Fibroblast of peridontal ligament (primary cell): ENCODE measurements around the gene FBLN1.

Source experiments
- DNase-seq: peaks from one replicate; pipeline ENCODE4 v3.0.0-alpha.2; 2010; ENCODE audit errors: extremely low read depth

FBLN1 gene

DNA sequence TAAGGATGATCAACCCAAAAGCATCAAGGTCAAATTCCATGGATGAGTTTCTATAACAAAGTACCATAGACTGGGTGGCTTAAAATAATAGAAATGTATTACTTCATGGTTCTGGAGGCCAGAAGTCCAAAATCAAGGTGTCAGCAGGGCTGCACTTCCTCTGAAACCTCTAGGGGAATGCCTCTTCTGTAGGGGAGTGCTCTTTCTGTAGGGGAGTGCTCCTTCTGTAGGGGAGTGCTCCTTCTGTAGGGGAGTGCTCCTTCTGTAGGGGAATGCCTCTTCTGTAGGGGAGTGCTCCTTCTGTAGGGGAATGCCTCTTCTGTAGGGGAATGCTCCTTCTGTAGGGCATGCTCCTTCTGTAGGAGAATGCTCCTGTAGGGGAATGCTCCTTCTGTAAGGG is 65.5 kb downstream of the FBLN1 start:
- DNase-seq: no peak

- no peak for DNase-seq
Measured at GRCh38 chr22:45571089-45571488, 68.4 kb downstream of the FBLN1 start.

DNA sequence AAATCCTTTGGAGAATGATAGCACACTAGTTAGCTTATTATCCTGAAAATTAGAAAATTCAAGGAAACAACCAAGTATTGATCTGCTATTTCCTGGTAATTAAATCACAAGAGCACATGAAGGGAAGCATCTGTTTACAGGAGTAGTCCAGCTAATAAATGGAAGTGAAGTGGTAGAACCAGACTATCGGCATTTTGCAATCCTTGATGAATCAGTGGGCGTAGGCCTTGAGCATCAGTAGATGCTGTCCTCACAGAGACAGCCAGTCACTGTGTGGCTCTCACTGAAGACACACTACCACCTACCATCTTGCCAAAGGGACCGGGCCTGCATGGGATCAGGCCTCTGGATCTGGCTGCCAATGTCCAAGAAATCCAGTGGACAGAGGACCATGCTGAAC is 69.8 kb downstream of the FBLN1 start:
- DNase-seq: no peak

DNA sequence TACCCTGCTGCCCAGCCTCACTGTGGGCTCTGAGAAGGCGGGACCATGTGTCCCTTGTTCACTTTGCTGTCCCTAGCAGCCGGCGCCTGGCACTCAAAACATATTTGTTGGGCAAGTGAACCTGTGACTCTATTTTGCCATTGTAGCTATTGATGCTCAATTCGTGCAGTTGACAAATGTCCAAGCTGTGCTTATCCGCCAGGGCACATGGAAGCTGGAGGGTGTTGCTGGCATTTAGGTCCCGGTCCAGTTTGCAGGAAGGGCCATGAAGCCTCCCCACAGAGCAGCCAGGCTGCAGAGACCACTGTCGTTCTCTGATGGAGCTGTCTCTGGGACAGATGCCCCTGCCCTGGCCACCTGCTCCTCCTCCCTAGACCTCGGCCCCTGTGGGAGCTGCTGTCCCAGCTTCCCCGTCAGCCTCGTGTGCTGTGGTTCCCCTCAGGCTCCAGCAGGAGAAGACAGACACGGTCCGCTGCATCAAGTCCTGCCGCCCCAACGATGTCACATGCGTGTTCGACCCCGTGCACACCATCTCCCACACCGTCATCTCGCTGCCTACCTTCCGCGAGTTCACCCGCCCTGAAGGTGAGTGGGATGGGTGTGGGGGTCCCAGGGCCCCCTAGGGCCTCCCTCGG is 71.5 kb downstream of the FBLN1 start:
- DNase-seq: no peak

- no peak for DNase-seq
Measured at GRCh38 chr22:45575173-45575572, 72.5 kb downstream of the FBLN1 start.

- DNase-seq: no peak
Measured at GRCh38 chr22:45575607-45576272, 73.1 kb downstream of the FBLN1 start.

DNA sequence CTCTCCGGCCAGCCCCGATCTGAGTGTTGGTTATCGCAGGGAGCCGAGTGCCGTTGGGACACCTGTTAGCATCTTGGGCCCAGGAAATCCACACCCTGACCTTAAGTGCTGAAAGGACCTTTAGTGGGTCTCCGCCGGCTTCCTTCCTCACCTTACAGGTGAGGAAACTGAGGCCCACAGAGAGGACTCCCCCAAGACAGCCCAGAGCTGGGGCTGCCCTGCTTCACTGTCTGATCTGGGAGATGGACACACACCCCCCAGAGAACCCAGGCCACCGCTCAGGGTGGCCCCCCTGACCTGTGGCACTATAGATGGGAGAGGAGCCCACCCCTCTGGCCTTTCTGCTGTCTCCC is 73.6 kb downstream of the FBLN1 start:
- no peak for DNase-seq

GRCh38 chr22:45576730-45577464 is 74.2 kb downstream of the FBLN1 start:
- no peak for DNase-seq

DNA sequence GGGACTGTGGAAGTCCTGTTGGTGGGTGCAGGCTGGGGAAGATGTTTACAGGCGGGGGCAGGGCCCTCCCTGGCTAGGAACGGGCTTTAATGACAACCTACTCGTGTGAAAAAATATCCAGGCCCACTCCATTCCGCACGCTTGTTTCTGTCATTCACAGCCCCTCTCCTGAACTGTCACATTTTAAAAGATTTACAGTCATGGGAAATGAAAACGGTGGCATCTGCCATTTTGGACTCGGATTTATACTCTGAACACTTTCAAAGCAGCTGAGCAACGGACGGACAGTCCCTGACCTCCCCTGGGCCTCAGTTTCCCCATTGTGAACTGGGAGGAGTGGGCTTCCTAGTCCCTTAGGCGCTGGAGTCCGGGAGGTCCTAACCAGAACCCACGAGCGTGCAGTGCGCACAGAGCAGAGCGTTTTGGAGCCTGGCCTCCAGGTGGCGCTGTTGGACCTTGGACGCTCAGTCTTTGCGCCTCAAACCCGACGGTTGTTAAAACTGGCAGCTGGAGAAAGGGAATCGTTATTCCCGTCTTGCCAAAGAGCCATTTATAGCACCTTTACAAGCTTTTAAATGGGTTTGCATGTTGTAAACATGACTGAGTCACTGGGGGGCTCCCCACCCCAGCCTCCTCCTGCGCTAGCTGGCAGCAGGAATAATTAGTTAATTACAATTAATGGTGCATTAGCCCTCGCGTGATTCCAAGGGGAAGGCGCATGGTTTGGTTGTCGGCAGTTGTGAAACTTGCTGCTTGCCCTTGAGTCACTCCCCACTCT is 75.3 kb downstream of the FBLN1 start:
- DNase-seq: peak; percentile 81

DNA sequence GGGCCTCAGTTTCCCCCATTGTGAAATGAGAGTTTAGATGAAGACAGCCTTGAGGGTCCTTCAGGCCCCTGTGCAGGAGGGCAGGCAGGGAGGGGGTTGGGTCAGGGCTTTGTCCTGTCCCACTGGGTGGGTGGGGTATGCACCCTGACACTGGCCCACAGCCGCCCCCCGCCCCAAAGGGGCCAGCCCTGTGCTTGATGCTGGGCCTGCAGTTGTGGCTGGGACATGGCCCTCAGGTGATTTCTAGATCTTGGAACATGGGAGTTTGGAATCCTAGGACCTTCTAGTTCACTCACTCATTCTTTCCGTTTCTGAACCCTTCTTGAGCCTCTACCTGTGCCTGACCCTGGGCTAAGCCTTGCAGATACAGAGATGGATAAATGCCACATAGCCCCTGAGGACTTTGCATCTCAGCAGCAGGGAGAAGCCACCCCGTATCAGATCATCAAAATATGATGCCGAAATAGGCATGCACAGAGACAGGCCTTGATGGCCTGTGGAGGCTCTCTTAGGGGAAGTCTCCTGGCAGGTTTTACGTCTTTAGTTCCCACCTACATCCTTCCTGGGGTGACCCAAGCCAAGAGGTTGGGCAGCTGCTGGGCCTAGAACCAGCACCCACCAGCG is 76.0 kb downstream of the FBLN1 start:
- no peak for DNase-seq

- DNase-seq: no peak
Measured at GRCh38 chr22:45579306-45579705, 76.6 kb downstream of the FBLN1 start.

DNA sequence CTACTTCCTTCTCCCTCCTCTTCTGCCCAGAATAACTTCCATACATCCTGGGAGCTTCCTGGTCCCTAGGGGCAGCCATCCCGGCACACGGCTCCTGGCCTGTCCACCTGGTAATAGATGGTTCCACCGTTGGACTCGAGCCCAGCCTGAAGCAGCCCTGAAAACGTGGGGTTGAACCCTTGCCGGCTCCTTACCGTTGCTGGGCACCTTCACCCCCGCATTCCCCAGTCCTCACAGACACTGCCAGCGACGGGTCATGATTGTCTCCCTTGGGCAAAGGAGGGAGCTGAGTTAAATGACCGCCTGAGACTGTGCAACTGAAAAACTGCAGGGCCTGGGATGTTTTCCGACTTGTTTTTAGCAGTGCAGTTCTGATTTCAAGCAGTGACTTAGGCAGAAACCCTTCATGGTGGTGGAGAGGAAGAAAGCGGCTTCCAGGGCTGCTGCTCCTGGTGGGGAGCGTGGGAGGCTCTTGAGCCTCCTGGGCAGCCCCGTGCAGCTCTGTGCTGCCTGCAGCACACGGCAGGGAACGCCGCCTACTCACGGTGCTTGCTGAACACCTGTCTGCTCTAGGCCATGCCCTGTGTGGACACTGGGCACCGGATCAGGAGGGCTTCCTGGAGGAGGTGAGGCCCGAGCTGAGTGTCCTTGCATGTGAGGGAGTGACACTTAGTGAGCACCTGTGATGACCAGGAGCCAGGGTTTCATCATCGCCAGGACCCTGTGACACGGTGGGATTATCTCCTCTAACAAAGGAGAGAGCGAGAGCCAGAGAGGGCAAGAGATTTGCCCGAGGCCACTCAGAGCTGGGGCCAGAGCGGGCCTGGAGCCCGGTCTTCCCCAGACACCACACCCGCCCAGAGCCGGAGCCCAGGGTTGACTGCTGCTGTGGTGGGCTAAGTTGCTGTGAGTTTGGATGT is 77.4 kb downstream of the FBLN1 start:
- no peak for DNase-seq

GRCh38 chr22:45580726-45581381 is 78.2 kb downstream of the FBLN1 start:
- DNase-seq: no peak

DNA sequence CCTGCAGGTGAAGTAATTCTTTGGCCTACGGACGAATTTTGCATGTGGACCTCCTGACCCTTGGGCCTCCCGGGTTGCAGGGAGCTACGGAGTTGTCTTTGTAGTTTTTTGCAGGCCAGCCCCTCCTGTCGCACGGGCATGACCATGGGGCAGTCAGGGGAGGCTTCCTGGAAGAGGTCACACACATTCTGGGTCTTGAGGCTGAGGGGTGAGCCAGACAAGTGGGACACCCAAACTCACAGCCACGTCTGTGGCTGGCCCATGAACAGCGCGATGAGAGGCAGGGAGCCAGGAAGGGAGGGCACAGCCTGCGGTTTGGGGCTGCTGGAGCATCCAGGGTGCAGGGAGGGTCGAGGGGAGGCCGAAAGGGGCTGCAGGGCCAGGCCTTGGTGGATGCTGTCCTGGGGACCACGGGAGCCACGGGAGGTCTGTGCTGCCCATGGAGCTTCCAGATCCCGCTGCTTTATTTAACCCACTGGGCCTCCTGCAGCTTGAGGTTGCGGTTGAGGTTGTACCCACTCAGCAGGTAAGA is 78.9 kb downstream of the FBLN1 start:
- DNase-seq: no peak

GRCh38 chr22:45582236-45582954 is 79.7 kb downstream of the FBLN1 start:
- no peak for DNase-seq

DNA sequence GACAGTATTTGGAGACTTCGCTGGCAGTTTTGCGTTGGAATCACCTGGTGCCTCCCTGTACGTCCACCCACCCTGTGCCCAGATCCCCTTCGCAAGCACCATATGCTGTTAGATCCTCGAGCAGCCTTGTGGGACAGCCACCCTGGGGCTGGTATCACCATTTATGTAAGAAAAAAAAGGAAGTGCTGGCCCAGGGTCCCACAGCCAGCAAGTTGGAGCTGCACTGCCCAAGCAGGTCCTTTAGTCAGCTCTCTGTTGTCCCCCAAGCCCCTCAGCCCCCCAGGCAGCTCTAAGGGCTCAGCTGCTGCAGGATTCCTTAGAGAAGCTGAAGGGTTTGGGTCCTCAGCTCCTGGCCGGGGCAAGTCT is 80.3 kb downstream of the FBLN1 start:
- no peak for DNase-seq

DNA sequence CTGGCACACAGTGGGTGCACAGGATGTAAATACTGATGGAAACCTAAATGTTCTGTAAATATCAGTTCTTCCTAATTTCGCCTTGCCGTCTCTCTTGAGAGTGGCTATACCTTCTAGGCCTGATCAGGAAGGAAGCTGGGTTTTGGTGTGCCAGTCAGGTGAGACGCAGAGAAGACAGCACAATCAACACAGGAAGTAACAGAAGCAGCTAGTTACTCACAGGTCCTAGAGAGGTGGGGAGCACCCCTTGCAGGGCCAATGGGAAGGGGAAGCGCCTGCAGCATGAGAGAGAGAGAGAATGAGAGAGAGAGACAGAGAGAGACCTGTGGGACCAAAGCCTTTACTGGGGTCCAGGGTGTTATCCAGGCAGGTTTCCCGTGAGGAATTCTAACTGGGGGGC is 80.8 kb downstream of the FBLN1 start:
- DNase-seq: no peak

- no peak for DNase-seq
Measured at GRCh38 chr22:45584121-45584570, 81.5 kb downstream of the FBLN1 start.
